NCI-H128 (cell line): ENCODE data around the gene PYROXD2.

Experiments
- DNase-seq: peaks from one replicate; lab custom pipeline; 2025; ENCODE audit not compliant: unreplicated experiment; lab: John Stamatoyannopoulos, UW

PYROXD2 gene

DNA sequence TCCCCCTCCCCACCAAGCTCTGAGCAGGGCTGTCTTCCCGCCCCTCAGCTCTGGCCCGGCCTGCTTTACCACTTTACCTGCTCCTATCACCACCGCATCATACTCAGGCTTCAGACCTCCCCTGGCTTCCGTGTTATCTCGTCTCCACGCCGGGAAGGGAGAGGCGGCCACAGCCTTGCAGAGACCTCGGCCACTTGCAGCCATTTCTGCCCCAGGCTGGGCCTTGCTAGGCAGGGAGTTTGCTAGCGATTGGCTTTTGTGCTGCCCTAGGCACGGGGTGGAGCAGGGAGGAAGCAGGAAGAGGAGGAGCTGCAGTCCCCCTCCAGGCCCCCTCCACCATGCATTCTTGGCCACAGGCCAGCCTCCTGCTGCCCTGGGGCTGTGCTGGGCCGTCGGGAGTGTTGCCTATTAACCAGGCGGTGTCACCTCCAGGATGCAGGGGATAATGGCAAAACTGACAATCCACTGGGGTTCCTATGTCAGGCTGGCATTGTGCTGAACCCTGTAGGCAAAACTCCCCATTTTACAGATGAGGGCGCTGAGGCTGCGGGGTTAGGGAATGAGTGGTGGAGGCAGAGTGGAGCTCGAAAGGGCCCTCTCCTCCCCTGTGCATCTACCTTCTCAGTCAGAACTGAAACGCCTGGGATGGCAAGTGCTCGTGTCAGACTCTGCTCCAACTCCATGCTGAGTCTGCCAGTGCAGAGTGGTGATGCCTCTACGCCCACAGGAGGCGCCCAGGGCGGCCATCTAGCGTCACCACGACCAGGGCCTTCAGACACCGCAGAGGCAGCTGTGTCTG, at the start of gene PYROXD2:
TSS of gene PYROXD2 (minus strand) at position 251 of the 799 bp plus-strand sequence. CDS start at position 204, 47 bp downstream.
- no peak for DNase-seq

DNA sequence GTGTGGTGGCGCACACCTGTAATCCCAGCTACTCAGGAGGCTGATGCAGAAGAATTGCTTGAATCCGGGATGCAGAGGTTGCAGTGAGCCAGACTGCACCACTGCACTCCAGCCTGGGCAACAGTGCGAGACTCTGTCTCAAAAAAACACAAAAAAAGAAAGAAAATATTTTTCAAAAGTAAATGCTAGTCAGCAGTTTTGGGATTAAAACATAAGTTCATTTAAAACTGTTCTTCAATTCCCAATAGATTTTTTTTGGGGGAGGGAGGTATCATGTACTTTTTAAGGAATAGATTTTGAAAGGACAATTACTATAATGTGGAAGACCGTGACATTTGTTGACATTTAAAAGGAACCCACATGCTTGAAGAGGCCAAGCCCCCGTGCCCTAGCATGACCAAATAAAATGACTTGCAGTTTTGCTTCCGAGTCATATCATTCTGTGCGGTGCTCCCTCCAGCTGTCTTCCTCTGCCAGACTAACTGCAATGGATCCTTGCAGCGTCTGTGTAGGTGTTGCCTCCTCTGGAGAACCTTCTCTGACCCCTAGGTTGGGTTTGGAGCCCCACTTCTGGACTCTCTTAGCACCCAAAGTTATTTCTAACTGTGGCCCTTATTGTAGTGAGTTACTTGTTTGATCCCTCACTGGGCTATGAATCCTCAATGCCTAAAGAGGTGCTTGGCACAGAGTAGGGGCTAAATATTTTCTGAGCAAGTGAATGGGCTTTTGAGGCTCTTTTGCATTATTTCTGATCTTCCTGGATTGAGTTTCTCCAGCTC, 49.2 kb upstream of the PYROXD2 start:
- DNase-seq: no peak

DNA sequence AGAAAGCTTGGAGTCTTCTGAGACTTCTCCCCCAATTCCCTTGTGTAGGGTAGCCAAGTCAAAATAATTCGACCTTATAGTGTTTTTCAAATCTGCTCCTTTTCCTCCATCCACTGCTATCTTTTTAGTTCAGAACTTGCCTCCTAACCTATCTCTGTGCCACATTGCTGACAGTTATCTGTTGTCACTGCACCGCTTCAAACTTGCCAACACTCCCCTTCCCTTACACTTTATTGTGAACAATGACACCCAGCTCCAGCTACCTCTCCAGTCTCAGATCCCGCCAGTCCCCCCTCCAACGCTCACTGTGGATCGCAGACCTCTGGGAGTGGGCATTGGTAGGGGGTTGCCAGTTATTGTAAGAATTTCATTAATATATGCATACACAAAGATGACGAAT, 48.0 kb upstream of the PYROXD2 start:
- DNase-seq: no peak

DNA sequence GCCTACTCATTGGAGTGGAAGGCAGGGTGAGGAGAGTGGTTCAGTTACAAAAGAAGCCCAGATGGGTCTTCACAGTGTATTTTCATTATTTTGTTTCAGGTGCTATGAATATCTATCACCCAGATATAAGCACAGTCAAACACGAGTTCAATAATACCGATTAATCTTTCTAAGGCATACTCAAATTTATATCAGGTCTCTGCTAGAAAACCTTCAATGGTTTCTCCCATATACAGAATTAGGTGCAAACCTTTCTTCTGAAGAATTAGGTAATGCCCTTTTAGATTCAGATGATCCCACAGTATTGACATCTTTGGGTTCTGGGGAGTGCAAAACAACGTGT, 46.5 kb upstream of the PYROXD2 start:
- DNase-seq: no peak

DNA sequence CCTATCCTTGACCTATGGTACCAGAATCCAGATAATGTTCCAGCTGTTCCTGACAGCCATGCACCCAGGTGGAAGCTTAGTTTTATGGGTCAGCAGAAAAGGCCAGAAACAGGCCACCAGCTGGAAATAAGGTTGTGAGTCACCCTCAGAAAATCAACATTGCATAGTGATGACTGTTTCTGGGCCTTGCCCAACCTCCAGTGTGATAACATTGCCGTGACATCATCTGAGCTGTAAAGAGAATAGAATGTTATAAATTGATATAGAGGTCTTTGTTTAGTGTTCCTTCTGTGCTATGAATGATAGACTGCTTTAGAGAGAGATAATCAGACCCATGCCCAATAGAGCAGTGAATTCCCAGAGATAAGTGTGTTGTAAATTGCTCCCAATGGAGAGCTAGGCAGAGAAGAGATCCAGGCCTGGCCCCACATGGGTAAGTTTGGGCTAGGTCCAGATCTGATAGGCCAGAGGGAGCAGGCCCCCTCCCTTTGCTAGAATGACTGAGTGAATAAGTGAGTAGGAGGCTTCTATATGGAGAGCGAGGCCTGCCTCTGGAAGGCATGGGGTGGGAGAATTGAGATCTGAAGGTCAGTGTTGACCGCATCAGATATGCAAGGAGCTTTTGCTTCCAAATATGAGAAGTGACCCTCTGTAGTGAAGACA, 46.0 kb upstream of the PYROXD2 start:
- DNase-seq: no peak

DNA sequence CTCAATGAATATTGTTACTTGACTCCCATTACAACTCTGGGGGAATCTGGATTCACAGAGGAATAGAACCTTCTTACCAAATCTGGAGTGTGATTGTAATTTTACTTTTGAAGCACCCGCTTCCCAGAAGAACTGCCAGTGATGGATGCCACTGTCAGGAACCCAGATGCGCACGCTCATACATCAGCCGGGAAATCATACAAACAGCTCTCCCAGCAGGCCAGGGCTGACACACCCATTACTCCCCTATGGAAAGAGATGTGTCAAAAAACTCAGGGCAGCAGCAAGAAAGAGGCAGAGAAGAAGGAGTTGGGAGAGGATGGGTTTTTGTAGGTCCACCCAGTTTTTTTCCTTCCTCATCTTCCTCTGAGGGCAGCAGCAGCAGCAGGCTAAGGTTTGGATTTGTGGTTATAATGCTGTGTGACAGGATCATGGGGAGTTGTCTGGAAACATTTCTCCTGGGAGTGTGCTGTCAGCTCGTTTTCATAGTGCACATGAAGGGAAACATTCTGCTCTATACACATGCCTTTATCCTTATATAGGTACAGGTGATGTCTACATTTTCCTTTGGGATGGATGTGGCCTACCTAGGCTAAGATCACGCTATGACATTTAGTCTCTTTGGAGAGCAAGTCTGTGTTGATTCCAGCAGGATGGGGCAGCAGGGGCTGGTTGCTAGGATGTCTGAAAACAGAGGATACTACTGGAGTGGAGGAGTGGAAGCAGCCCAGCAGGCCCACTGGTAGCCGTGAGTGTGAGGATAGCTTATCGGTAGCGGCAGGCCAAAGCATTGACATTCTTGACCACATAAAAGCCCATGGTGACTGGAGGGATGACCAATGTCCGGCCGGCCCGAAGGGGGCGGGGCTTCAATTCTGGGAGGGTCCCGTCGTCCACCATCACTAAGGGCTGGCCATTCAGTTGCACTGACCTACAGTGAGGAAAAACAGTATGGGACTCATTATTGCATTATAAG, 44.1 kb upstream of the PYROXD2 start:
- DNase-seq: no peak

DNA sequence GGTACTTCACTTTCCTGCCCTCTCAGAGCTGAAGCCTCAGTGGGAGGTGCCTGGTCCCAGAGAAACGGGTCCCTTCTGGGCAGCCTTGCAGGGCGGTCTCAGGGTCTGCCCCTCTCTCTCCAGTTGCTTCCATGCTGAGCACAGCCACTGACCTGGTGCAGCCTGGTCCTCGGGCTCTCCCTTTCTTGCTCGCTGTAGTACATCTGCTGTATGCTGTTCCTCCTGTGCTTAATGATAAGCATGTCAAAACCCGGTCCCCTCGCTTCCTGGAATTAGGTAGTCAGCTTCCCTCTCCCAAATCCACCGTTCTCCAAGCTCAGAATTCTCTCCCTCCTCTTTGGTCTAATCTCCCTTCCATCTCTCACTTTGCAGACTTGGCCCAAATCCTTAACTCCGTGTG, 42.7 kb upstream of the PYROXD2 start:
- no peak for DNase-seq

DNA sequence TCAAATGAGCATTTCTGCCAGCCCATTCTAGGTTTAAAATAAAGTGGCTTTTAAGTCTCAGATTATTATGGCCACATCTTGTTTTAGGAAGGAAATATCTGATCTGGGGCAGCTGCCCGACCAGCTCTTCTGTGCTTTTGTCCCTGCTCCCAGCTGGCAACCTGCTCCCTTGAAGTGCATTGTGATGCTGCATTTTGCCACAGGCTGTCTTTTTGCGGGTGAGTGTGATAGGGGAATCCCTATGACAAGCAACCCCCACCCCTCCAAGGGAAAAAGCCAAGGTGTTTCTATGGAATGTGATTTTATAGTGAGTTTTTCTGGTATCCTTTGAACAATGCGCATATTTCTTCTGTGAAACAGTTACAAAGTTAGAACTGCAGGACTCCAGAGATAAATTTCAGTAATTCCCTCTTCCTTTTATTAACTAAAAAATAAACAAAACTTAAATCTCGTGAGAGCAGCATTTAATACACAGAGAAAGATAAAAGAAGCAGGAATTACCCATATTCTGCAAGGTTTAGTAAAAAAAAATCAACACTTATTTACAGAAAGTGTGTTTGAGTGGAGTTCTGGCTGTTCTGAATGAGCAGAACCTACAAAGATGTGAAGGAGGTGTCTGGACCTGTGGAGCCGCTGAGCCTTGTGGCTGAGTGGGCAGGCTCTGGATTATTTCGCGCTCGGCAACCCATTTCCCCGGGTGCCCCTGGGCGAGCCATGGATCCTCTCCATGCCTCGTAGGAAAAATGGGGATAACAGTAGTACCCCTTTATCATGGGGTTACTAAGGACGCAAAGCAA, 41.9 kb upstream of the PYROXD2 start:
- no peak for DNase-seq

DNA sequence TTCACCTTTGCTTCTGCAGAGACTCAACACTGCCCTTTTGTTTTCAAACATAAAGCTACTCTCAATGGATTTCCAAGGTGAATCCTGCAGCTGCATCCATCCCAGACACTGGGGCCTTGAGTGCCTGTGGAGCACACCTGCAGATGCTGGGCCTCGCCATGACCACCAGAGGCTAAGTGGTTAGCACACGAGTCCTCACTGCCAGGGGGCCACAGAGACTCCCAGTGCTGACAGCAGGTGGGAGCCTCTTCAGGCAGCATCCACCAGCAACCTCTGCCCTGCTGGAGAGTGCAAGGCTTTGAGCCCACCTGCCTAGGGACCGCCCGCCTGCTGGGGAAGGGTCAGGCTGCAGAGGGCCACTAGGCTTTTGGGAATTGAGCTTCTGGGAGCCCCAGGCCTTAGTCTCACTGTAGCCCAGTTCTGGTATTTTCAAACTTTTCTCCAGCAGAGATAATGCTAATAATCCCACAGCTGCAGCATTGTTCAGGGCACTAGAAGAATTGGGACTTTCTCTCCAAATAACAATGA, 41.1 kb upstream of the PYROXD2 start:
- DNase-seq: no peak

DNA sequence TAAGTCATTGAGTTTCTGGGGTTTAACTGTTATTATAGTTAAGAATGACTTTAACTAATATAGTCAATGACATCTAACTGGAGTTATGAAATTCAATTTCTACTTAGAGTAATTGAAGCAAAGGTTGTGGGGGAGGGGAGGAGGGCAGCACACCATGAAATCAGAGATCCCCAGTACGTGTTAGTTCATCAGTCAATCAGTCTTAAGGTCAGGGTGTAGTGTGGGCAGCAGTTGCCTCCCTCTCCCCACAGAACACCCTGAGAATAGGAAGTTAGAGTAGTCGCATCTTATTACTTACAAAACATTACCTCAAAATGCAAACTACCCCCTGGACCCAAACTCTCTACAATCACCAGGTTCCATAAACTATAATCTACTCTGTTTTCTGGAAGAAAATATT, 38.7 kb upstream of the PYROXD2 start:
- DNase-seq: no peak

DNA sequence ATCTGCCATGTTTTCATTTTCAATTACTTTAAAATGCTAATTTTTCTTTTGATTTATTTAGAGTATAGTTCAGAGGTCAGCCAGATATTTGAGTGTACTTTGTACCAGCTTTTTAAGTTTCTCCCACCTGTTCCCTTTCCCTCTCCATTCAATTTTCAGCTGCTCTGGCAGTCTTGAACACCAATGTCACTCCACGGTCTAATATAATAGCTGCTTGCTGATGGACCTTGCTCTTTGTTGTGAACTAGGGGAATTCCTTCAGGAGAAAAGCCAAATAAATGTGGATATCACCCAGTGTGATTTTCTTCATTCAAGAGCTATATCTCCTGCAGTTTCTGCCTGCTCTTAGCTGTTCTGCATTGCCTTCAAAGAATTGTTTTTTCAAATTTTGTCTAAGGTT, 35.6 kb upstream of the PYROXD2 start:
- no peak for DNase-seq

DNA sequence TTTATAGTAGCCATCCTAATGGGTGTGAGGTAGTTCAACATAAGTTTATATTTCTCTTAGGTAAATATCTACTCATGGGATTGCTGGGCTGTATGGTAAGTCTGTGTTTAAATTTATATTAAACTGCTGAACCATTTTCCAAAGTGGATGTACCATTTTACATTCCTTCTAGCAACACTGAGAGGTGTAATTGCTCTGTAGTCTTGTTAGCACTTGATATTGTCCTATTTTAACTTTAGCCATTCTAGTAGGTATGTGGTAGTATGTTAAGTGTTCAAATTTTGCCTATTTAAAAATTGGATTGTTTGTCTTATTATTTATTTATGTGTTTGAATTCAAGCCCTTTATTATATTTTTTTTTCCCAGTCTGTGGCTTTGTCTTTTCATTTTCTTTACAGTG, 34.3 kb upstream of the PYROXD2 start:
- no peak for DNase-seq

DNA sequence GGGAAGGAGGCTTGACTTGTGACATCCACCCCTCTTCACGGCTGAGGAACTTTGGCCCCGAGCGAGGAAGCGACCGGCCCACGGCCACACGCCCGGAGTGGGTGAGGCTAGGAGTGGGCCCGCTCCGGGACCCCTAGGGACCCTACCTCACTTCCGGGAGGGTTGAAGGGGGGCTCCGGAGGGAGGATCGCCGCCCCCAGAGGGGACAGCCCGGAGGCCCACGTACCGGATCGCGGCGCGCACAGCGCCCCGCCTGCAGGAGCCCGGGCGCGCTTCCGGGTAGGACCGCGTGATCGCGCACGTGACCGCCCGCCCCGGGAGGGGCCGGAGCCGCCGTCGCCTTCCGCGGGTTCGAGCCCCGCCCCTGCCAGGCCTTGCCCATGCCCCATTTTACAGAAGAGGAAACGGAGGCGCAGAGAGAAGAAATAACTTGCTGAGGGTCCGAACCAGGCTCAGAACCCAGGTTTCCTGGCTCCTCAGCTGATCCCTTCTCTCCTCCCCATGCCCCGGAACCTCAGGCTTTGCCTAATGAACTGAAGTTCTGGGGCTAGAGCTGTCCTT, 31.8 kb upstream of the PYROXD2 start, which contains the start of gene HPS1:
TSS of gene HPS1 (minus strand) at position 275 of the 561 bp plus-strand sequence. CDS start 3,695 bp downstream, outside the sequence.
- no peak for DNase-seq

DNA sequence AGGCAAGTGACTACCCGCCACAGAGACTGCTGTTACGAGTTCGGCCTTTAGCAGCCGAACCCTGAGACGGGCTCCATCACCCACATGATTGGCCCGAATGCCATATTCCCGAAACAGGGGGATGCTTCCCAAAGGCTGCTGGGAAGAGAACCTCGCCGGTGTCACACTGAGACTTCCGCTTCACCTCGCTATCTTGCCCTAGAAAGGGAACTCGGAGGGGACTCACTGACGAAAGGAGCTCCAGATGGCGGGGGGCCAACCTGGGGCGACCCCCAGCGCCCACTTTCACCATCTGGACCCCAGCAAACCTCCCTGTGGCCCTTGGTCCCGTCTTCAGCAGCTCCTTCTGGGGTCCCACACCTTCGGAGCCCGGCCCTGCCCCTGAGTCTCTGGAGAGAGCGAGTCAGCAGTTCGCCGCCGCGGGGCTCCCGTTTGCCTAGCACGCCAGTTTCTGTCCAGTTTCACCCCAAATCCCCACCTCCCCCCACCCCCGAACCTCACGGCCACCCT, 31.2 kb upstream of the PYROXD2 start:
- no peak for DNase-seq

DNA sequence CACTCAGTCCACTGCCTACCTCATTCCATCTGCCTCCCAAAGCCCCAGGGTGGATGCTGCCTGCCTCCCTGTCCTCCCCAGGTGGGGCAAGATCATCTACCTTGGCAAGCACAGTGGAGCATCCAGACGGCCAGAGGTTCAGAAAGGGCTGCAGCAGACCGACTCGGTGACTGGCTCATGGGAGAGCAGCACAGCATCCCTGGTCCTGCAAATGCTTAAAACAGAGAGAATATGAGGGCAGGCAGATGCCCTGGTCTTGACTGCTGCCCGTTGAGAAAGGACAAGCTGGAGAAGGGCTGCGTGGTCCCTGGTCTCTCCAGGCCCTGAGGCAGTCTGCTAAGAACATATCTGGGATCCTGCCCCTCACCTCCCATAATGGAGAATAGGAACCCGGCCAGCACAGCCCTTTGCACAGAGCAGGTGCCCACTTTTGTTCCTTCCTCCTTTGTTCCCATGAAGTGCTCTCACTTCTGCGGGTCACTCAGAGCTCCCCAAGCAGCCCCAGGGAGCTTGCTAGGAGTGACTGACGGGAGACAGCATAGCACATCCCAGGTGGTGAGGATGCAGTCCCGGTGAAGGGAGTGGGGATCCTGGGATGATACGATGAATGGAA, 30.3 kb upstream of the PYROXD2 start:
- no peak for DNase-seq

DNA sequence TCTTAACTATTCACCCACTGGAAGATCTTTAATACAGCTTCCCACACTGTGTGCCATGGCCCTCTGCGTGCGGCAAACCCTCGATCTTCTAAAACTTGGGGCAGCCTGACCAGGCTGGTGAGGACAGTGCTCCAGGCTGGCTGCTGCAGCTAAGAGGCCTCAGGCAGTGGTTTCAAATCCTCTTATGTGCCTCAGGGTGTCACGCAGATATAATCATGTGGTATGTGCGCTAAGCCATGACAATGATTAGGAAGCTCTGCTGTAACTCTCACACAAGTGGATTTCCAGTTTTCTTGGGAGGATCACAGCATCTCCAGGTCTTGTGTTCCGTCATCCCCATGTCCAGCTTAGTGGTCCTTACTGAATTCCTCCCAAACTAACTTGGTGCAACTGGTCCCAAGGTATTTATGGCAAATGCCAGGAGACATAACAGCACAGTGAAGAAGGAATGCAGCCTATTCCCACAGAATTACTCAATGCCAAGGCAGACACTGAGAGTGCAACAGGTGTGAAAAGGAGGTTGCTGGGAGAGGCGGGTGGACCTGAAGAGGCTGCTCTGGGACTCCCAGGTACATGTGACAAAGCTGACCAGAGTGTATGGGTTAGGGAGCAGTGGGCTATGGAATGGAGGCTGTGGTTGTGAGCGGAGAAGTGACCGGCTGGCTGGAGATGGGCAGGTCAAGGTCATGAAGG, 29.5 kb upstream of the PYROXD2 start:
- DNase-seq: no peak

DNA sequence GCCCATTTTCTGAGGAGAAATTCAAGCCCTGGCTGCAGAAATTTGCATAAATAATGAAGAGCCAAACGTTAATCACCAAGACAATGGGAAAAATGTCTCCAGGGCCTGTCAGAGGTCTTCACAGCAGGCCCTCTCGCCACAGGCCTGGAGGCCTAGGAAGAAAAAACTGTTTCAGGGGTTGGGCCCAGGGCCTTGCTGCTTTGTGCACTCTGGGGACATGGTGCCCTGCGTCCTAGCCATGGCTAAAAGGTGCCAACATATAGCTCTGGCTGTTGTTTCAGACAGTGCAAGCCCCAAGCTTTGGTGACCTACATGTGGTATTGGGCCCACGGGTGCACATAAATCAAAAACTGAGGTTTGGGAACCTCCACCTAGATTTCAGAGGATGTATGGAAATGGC, 23.7 kb upstream of the PYROXD2 start:
- no peak for DNase-seq

DNA sequence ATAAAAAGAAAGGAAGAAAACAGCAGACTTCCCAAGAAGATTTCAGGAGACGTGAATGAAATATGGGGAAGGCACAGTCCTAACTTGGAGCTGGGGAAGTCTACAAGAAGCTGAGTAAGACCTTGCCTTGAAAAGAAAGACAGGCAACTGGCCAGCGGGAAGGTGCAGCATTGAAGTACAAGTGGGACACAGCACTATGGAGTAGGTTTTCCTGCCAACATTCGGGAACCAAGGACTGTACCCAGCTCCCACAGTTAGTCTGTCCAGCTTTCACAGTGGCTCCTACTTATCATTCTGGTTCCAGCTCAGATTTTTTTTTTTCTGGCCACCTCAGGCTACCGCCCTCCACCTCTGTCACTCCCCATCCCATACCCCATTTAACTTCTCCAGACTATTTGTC, 21.7 kb upstream of the PYROXD2 start:
- DNase-seq: no peak
